Activated naive CD4-positive, alpha-beta T cell treated with anti-CD3 and anti-CD28 coated beads, Interleukin-2, amount 50 U/mL, for 72 hours (primary cell): Measurements from ENCODE around the gene CDHR2. TPM values are rescaled to one million over a fixed set of nuclear protein-coding genes. Genes with fewer than 3 reads are reported as not detected.
A peak's percentile ranks its signal among the peaks of the same experiment; 100 is the strongest.

ENCODE experiments used
- ATAC-seq, 2 donors: fragments of 150-1000 bp; cut with Tn5 transposase; 2 replicates each; pipeline ENCODE4 v1.10.0; 2021; ENCODE audit warnings: mild to moderate bottlenecking in 2 of 2, moderate library complexity in 2 of 2
- DNase-seq, 2 donors: peaks; one replicate each; pipeline ENCODE4 v3.0.0; 2021 to 2022; ENCODE audit warnings: low spot score in 2 of 2
- H3K27ac Mint-ChIP-seq, 2 donors: one replicate each; pipeline ENCODE4 v1.8.0; 2022; ENCODE audit warnings: mild to moderate bottlenecking in 2 of 2, mixed read lengths in 2 of 2
- H3K36me3 Mint-ChIP-seq, 2 donors: one replicate each; pipeline ENCODE4 v1.8.0; 2022; ENCODE audit warnings: mixed read lengths in 2 of 2
- H3K9me3 Mint-ChIP-seq, 2 donors: one replicate each; pipeline ENCODE4 v1.8.0; 2022; ENCODE audit warnings: mixed read lengths in 2 of 2
- total RNA-seq, 2 donors: library from RNA; stranded (reverse); gene quantifications; one replicate each; pipeline ENCODE4 v1.2.3, GENCODE V29; 2022

Gene CDHR2
- total RNA-seq, 2 donors from 2014 or later = 0.05 to 0.54 TPM

DNA sequence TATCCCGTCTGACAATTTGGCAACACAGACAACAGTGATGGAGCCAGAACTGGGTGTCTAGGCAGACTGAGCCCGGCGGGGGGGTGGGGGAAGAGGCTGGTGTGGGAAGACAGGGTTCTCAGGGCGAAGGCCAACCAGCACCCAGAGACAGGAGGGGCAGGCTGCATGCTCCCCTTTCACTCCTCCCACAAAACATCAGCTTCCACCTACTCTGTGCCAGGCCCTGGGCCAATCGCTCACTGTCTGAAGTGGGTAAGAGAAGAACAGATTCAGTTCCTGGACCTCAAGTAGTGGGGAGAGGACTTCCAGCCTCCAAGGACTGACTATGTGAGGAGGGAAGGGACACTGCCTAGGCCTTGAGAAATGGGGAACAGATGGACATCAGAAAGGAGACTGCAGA lies 78.4 kb downstream of the CDHR2 start:
- DNase-seq (no peak), ATAC-seq (no peak)
- H3K9me3 Mint-ChIP-seq = no peaks in the 10 kb centered on the region
- no peak overlapping the region for H3K27ac Mint-ChIP-seq
- no peaks in the 10 kb centered on the region for H3K36me3 Mint-ChIP-seq

- no peak for ATAC-seq
- no peaks in the 10 kb centered on the region for H3K9me3 Mint-ChIP-seq
Observed at GRCh38 chr5:176628406-176629228, 79.5 kb downstream of the CDHR2 start.

DNA sequence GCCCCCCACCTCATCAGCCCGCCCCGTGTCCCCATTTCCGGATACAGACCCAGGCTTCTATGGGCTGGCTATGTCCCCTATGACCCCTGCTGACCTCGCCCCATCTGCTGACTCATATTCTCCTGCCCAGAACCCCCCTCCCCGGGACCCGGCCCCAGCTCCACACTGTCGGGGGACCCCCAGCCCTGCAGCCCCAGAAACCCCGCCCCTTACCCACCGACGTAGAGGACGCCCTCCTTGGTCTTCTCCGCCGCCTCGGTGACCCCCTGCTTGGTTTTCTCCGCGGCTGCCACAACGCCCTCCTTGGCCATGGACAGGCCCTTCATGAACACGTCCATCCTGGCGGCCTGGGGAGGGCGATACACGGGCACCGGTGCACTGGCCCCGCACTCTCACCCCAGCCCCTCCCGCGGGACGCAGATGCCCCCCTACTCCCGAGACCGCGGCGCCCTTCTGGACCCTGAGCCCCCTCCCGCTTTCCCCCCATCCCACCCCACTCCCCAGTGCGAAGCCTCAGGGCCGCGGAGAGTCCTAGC lies 80.2 kb downstream of the CDHR2 start:
- Mint-ChIP-seq H3K36me3 (no peaks in the 10 kb centered on the region), H3K27ac (no peak overlapping the region), H3K9me3 (no peaks in the 10 kb centered on the region)
- no peak for ATAC-seq
- no peak for DNase-seq

More at GRCh38 chr5:176628406-176629228, 79.5 kb downstream of the CDHR2 start:
- no peak for DNase-seq
- Mint-ChIP-seq H3K27ac (no peak overlapping the region), H3K36me3 (no peaks in the 10 kb centered on the region)

DNA sequence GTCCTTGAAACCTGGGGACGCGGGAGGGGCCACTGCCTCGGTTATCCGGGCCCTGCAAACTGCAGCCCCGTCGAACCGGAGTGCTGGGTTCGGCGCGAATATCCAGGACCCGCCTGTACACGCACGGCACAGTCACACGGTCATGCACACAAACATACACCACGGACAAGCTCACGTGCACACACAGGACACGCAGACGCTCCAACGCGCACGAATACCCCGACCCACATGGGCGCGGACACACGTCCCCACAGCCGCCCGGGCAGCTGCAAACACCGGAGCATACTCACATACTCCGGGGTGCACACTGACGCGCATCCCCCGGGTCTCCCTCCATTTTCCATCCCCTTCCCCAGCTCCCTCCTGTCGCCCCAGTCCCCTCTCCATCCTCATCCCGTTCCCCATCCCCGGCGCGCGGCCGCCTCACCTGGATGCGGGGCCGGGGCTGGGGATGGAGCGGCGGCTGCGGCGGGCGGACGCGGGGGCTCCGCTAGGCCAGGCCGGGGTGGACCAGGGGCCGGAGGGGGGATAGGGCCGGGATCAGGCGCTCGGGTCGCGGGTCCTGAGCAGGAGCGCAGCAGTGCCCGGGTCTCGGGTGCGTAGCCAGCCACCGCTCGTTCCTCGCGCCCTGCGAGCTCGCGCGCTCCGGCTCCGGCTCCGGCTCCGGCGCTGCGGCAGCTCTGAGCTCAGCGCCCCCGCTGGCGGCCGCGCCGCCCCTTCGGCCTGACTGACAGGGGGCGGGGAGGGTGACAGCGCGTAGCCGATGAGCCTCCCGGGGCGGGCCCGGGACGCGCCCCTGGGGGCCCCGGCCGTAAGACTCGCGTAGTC lies 80.9 kb downstream of the CDHR2 start, which contains the start of the genes EIF4E1B and SNCB:
EIF4E1B (plus strand) TSS at position 823 of the 828 bp plus-strand sequence. CDS start 12,113 bp downstream, outside the sequence.
SNCB (minus strand) TSS at position 682 of the 828 bp plus-strand sequence. CDS start 880 bp downstream, outside the sequence.
- ATAC-seq (peak; percentile 73 to 99), DNase-seq (peak in 1 of 2 donors; percentile 79)
- H3K9me3 Mint-ChIP-seq = no peaks in the 10 kb centered on the region
- H3K27ac Mint-ChIP-seq = no peak within 1 kb of the TSS
- H3K36me3 Mint-ChIP-seq = no peaks in the 10 kb centered on the region

- ATAC-seq (no peak), DNase-seq (no peak)
- H3K27ac Mint-ChIP-seq = no peak overlapping the region
- H3K36me3 Mint-ChIP-seq = no peaks in the 10 kb centered on the region
- no peaks in the 10 kb centered on the region for H3K9me3 Mint-ChIP-seq
Observed at GRCh38 chr5:176630681-176631222, 81.6 kb downstream of the CDHR2 start.

- ATAC-seq = no peak
- Mint-ChIP-seq H3K27ac (no peak overlapping the region), H3K9me3 (no peaks in the 10 kb centered on the region), H3K36me3 (no peaks in the 10 kb centered on the region)
- no peak for DNase-seq
Observed at GRCh38 chr5:176631383-176632200, 82.5 kb downstream of the CDHR2 start.

DNA sequence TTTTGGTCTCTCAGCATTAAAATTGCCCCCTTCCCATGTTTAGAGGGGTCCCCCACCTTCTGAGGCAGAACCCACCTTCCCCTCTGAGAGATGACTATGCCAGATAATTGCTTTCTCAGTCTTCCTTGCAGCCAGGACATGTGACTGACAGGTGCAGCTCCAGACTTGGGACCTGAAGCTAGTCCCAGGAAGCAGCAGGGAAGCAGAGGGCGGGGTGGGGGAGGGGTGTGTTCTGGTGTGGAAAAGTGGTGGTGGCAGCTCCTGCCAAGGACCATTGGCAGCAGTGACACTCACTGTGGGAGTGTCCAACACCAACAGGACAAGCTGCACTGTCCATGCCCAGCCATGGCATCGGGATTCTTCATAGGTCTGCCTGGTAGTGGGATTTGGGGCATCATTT lies 83.6 kb downstream of the CDHR2 start:
- no peak overlapping the region for H3K27ac Mint-ChIP-seq
- DNase-seq (no peak), ATAC-seq (no peak)
- no peaks in the 10 kb centered on the region for H3K9me3 Mint-ChIP-seq
- H3K36me3 Mint-ChIP-seq = no peaks in the 10 kb centered on the region

GRCh38 chr5:176633598-176633997 lies 84.5 kb downstream of the CDHR2 start:
- H3K9me3 Mint-ChIP-seq = no peaks in the 10 kb centered on the region
- no peak overlapping the region for H3K27ac Mint-ChIP-seq
- no peak for DNase-seq
- no peak for ATAC-seq
- H3K36me3 Mint-ChIP-seq = no peaks in the 10 kb centered on the region

DNA sequence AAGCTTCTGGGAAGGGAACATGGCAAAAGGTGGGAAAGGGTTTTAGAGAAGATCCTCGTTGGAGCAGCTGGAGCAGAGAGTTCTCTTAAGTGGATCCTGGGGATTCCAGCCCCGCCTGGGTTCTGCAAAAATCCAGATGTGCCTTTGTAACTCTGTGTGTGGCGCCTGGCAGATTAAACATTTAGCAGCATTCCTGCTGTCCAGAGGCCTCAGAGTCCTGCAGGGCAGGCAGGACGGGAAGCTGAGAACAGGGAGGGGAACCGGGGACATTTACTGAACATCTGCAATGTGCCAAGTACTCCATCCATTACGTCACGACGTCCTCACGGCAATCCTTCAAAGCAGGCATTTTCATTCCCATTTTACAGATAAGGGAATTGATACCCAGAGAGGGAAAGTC lies 87.3 kb downstream of the CDHR2 start:
- H3K27ac Mint-ChIP-seq = no peak overlapping the region
- no peaks in the 10 kb centered on the region for H3K36me3 Mint-ChIP-seq
- DNase-seq (no peak), ATAC-seq (no peak)
- no peaks in the 10 kb centered on the region for H3K9me3 Mint-ChIP-seq

DNA sequence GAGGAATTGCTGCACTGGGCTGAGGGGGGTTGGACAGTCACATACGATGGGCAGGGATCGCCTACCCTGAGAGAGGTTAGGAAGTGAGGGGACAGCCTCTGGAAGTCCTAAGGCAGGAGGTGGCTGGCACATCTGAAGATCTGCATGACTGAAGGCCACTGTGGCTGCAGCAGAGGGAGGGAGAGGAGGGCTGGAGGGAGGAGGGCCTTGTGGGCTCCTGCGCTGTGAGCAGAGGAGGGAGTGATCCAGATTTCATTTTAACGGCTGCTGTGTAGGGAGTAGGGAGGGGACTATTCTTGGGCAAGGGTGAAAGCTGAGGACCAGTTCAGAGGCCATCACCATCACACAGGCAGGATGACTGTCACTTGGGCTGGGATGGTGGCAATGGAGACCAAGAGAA lies 88.4 kb downstream of the CDHR2 start:
- no peak overlapping the region for H3K27ac Mint-ChIP-seq
- ATAC-seq (no peak), DNase-seq (no peak)
- H3K9me3 Mint-ChIP-seq = no peaks in the 10 kb centered on the region
- H3K36me3 Mint-ChIP-seq = no peaks in the 10 kb centered on the region

- DNase-seq (no peak), ATAC-seq (no peak)
- H3K36me3 Mint-ChIP-seq = no peaks in the 10 kb centered on the region
- H3K27ac Mint-ChIP-seq = no peak overlapping the region
- no peaks in the 10 kb centered on the region for H3K9me3 Mint-ChIP-seq
Observed at GRCh38 chr5:176638437-176638836, 89.3 kb downstream of the CDHR2 start.

DNA sequence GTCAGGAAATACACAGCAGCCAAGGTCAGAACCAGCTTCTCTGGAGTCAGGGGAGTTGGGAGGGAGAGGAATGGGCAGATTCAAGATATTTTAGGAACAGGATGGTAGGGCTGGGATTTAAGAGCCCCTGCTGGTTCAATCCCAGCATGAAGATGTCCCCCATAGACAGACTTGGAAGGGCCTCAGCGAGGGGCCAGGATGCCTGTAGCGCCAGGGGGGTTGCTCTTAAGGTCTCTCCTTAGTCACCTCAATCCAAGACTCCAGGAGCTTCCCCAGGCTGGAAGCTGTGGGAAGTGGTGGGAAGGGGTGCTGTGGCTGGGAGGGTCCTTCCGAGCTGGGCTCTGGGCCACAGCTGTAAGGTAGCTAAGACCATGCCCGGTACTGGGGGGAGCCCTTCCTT lies 90.1 kb downstream of the CDHR2 start:
- no peak for ATAC-seq

GRCh38 chr5:176639981-176640380 lies 90.8 kb downstream of the CDHR2 start:
- DNase-seq (no peak), ATAC-seq (no peak)
- Mint-ChIP-seq H3K27ac (no peak overlapping the region), H3K36me3 (no peaks in the 10 kb centered on the region), H3K9me3 (no peaks in the 10 kb centered on the region)

More for the DNA sequence above, 90.1 kb downstream of the CDHR2 start:
- no peak for DNase-seq
- H3K27ac Mint-ChIP-seq = no peak overlapping the region
- no peaks in the 10 kb centered on the region for H3K36me3 Mint-ChIP-seq
- no peaks in the 10 kb centered on the region for H3K9me3 Mint-ChIP-seq

- DNase-seq (no peak), ATAC-seq (no peak)
- H3K9me3 Mint-ChIP-seq = no peaks in the 10 kb centered on the region
- H3K27ac Mint-ChIP-seq = no peak overlapping the region
- no peaks in the 10 kb centered on the region for H3K36me3 Mint-ChIP-seq
Observed at GRCh38 chr5:176640616-176641015, 91.5 kb downstream of the CDHR2 start.

- no peaks in the 10 kb centered on the region for H3K36me3 Mint-ChIP-seq
- H3K9me3 Mint-ChIP-seq = no peaks in the 10 kb centered on the region
- ATAC-seq (no peak), DNase-seq (no peak)
- H3K27ac Mint-ChIP-seq = no peak overlapping the region
Observed at GRCh38 chr5:176642675-176643490, 93.7 kb downstream of the CDHR2 start.
